ENCODE data around the gene IL21. TPM values are rescaled to one million over a fixed set of nuclear protein-coding genes. Genes with fewer than 3 reads are reported as not detected.

Gene IL21
- polyA plus RNA-seq, 1 experiment = not detected

DNA sequence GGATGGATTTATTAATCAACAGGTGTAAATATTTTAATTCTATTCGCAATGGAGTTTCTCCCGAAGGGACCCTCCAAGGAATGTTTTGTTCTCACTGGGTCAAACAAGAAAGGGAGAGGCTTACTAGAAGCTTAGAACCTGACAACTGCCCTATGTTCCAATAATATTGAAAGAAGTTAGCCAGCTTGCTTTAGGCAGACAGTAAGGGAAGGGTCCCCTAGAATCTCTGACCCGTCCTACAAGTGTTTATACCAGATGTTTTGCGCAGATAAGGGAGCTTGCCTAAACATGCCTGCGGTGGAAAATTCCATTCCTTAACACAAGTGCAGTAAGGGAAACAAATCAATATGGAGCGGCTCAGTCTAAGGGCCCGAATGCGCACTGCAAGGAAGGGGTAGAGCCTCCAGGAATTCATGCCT lies 17.7 kb downstream of the IL21 start:
- no peak overlapping the region for H3K27ac ChIP-seq (ENCODE audit: low read depth, low read length)
- no peak overlapping the region for H3K4me3 ChIP-seq (ENCODE audit: low read depth, low read length)
- no peaks in the 10 kb centered on the region for H3K27me3 ChIP-seq (ENCODE audit: control insufficient read depth, insufficient read depth, low read length)
- TF ChIP-seq, protein P1, sequence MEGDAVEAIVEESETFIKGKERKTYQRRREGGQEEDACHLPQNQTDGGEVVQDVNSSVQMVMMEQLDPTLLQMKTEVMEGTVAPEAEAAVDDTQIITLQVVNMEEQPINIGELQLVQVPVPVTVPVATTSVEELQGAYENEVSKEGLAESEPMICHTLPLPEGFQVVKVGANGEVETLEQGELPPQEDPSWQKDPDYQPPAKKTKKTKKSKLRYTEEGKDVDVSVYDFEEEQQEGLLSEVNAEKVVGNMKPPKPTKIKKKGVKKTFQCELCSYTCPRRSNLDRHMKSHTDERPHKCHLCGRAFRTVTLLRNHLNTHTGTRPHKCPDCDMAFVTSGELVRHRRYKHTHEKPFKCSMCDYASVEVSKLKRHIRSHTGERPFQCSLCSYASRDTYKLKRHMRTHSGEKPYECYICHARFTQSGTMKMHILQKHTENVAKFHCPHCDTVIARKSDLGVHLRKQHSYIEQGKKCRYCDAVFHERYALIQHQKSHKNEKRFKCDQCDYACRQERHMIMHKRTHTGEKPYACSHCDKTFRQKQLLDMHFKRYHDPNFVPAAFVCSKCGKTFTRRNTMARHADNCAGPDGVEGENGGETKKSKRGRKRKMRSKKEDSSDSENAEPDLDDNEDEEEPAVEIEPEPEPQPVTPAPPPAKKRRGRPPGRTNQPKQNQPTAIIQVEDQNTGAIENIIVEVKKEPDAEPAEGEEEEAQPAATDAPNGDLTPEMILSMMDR (IDR thresholded peaks at IDR 0.05; ENCODE audit: low read depth, low read length) = no peak
- ChIA-PET CTCF (interaction anchor here (0.6 to 3.8 kb wide), 10 partner anchors 9 to 327 kb away, joined by 3 to 65 read pairs (median 5); no protein-coding TSS in a partner anchor), POLR2A (no interaction called here)
- no peak for DNase-seq (ENCODE audit: low read depth, low spot score)
- no peaks in the 10 kb centered on the region for H3K9me3 ChIP-seq (ENCODE audit: control insufficient read depth, insufficient read depth, low read length)

DNA sequence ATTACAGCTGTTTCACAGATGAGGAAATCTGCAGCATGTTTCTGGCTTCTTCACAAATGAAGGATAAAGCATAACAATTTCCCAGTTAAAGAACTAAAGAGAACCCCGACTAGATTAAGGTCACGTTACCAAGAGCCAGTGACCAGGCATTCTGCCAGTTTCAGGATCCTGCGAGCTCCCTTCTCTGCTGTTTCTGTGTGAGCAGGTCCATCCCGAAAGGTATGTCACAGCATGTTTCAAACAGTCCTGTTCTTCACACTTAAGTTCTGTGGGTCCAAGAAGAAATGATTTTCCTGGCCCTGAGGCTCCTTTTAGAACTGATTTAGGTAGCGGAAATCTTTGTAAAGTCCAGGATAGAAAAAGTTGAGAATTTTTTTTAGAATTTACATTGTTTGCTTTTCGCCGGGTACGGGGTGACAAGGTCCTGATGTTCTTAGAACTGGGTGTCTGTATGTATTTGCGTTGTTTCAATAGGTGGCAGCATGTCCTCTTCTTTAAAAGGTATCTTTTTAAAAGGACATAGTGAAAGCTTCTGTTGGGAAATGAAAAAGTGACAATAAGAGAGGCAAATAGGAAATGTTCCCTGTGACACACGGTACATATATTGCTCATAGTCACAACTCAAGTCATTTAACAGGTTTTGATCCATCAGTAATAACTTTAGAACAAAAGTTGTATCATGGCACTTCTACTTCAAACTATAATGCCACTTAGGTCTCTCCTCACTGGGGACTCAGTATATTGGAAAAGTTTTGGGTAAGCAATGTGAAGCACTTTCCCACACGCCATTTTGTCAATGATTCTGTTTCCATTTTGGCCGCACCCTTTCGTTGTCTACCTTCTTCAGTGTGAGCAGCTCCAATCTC lies 18.4 kb downstream of the IL21 start:
- no peak overlapping the region for H3K4me3 ChIP-seq (ENCODE audit: low read depth, low read length)
- CTCF ChIA-PET = interaction anchor here (0.6 to 3.8 kb wide), 17 partner anchors 8 to 331 kb away, joined by 3 to 65 read pairs (median 4); a partner anchor contains a TSS
- no peaks in the 10 kb centered on the region for H3K9me3 ChIP-seq (ENCODE audit: control insufficient read depth, insufficient read depth, low read length)
- POLR2A ChIA-PET = interaction anchor here (0.6 kb wide), 1 partner anchor 14 kb away, joined by 3 read pairs; no protein-coding TSS in a partner anchor
- H3K27ac ChIP-seq (ENCODE audit: low read depth, low read length) = no peak overlapping the region
- no peak for DNase-seq (ENCODE audit: low read depth, low spot score)
- TF ChIP-seq, protein P1 (IDR thresholded peaks at IDR 0.05; ENCODE audit: low read depth, low read length) = peak; percentile 50
- no peaks in the 10 kb centered on the region for H3K27me3 ChIP-seq (ENCODE audit: control insufficient read depth, insufficient read depth, low read length)

DNA sequence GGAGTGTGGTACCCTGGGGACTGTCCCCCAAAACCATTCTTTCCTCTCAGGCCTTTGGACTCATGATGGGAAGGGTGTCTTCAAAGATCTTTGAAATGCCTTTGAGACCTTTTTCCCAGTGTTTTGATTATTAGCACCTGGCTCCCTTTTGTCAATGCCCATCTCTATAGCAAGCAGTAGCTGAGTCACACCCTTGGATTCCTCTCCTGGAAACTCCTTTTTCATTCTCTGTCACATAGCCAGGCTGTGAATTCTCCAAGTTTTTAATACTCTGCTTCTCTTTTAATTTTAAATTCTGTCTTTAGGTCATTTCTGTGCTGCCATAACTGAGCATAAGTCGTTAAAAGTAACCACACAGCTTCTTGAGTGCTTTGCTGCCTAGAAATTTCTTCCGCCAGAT lies 29.7 kb downstream of the IL21 start:
- H3K9me3 ChIP-seq (ENCODE audit: control insufficient read depth, insufficient read depth, low read length) = no peaks in the 10 kb centered on the region; the same call in 1 of the 2 replicates
- CTCF ChIA-PET = interaction anchor here (0.9 to 1.3 kb wide), 2 partner anchors 14 to 126 kb away, joined by 3 to 4 read pairs; no protein-coding TSS in a partner anchor
- no peak overlapping the region for H3K27ac ChIP-seq (ENCODE audit: low read depth, low read length)
- H3K4me3 ChIP-seq (ENCODE audit: low read depth, low read length) = no peak overlapping the region
- no peaks in the 10 kb centered on the region for H3K27me3 ChIP-seq (ENCODE audit: control insufficient read depth, insufficient read depth, low read length)
- POLR2A ChIA-PET = no interaction called here
- TF ChIP-seq, protein P1 (IDR thresholded peaks at IDR 0.05; ENCODE audit: low read depth, low read length) = no peak
- DNase-seq (ENCODE audit: low read depth, low spot score) = no peak

DNA sequence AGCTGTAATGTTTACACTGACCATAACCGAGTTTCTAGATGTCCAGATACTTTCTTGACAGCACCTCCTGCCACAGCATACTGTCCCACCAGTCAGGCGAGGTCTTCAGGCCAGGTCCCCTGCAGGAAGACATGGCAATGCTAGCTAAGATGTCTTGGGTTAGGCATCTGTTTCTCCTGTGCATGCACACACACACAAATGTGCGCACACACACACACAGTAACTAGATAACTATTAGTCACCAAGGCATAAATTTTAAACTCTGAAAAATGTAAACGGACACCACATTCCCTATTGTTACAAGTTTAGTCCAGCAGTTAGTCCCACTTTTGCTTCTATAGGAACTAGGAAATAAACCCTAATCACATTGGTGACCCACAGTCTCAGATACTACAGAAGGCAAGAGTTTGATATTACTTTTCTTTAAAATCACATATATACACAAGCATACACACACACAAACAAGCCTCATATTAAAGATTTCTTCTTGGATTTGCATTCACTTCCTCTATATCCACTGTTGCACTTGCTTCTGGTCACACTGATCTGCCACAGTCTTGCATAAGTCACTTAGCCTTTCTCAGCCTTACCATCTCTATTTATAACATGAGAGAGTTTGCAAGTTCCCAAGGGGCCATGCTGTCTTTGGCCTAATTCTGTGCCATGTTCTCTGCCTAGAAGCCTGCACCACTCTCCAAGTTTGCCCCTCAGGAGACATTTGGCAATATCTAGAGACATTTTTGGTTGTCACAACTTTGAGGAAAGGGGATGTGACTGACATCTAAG lies 32.2 kb downstream of the IL21 start:
- Histone ChIP-seq H3K27me3 (ENCODE audit: control insufficient read depth, insufficient read depth, low read length) (no peaks in the 10 kb centered on the region), H3K9me3 (ENCODE audit: control insufficient read depth, insufficient read depth, low read length) (no peaks in the 10 kb centered on the region; the same call in 1 of the 2 replicates), H3K4me3 (ENCODE audit: low read depth, low read length) (no peak overlapping the region), H3K27ac (ENCODE audit: low read depth, low read length) (no peak overlapping the region)
- ChIA-PET POLR2A (interaction anchor here (0.6 kb wide), 1 partner anchor 13 kb away, joined by 3 read pairs; no protein-coding TSS in a partner anchor), CTCF (interaction anchor here (0.6 to 2.4 kb wide), 2 partner anchors 11 to 169 kb away, joined by 3 to 12 read pairs; no protein-coding TSS in a partner anchor)
- peak; percentile 45 for DNase-seq (ENCODE audit: low read depth, low spot score)
- TF ChIP-seq, protein P1 (IDR thresholded peaks at IDR 0.05; ENCODE audit: low read depth, low read length) = no peak

Measured in AG04450 (cell line).